ELF-1 (cell line): ENCODE data around the gene TIMM44.
A peak's percentile ranks its signal among the peaks of the same experiment; 100 is the strongest.
"Not testable (repeated sequence)": the region's sequence is repeated elsewhere in the genome, so short reads cannot be mapped to it uniquely, and the experiment has no call there.

Source experiments
- DNase-seq: peaks from one replicate; pipeline ENCODE4 v3.0.0-alpha.2; 2016; ENCODE audit warnings: low read depth, low spot score

Gene TIMM44

GRCh38 chr19:7953060-7953459, 9.6 kb upstream of the TIMM44 start:
- DNase-seq: no peak

GRCh38 chr19:7947939-7948338, 4.5 kb upstream of the TIMM44 start:
- no peak for DNase-seq

- DNase-seq: peak; percentile 95
Observed at GRCh38 chr19:7944177-7944761, 803 bp upstream of the TIMM44 start.

GRCh38 chr19:7942981-7943443, 454 bp downstream of the TIMM44 start:
- DNase-seq: no peak

GRCh38 chr19:7941895-7942596, 1.4 kb downstream of the TIMM44 start:
- no peak for DNase-seq

- DNase-seq: no peak
Observed at GRCh38 chr19:7940841-7941240, 2.6 kb downstream of the TIMM44 start.

- no peak for DNase-seq
Observed at GRCh38 chr19:7934766-7935165, 8.7 kb downstream of the TIMM44 start.

- DNase-seq: no peak
Observed at GRCh38 chr19:7933828-7934725, 9.4 kb downstream of the TIMM44 start.

- DNase-seq: peak; percentile 24
Observed at GRCh38 chr19:7933411-7933810, 10.1 kb downstream of the TIMM44 start.

- no peak for DNase-seq
Observed at GRCh38 chr19:7932930-7933300, 10.6 kb downstream of the TIMM44 start.

GRCh38 chr19:7932276-7932929, 11.1 kb downstream of the TIMM44 start:
- no peak for DNase-seq

- DNase-seq: no peak
Observed at GRCh38 chr19:7931221-7932061, 12.0 kb downstream of the TIMM44 start.

GRCh38 chr19:7930765-7931164, 12.7 kb downstream of the TIMM44 start:
- DNase-seq: no peak

- DNase-seq: not testable (repeated sequence)
Observed at GRCh38 chr19:7930030-7930429, 13.4 kb downstream of the TIMM44 start.

- DNase-seq: peak; percentile 76
Observed at GRCh38 chr19:7928741-7929701, 14.4 kb downstream of the TIMM44 start.

- no peak for DNase-seq
Observed at GRCh38 chr19:7928334-7928706, 15.1 kb downstream of the TIMM44 start.

- DNase-seq: no peak
Observed at GRCh38 chr19:7927605-7928333, 15.7 kb downstream of the TIMM44 start.

GRCh38 chr19:7926727-7927604, 16.5 kb downstream of the TIMM44 start:
- peak; percentile 22 for DNase-seq
